ENCODE results near the gene MINK1. TPM values are rescaled to one million over a fixed set of nuclear protein-coding genes. Genes with fewer than 3 reads are reported as not detected.
A peak's percentile ranks its signal among the peaks of the same experiment; 100 is the strongest.

MINK1 gene
- total RNA-seq, 6 donors from 2014 or later = 52.3 to 311 (median 136) TPM

DNA sequence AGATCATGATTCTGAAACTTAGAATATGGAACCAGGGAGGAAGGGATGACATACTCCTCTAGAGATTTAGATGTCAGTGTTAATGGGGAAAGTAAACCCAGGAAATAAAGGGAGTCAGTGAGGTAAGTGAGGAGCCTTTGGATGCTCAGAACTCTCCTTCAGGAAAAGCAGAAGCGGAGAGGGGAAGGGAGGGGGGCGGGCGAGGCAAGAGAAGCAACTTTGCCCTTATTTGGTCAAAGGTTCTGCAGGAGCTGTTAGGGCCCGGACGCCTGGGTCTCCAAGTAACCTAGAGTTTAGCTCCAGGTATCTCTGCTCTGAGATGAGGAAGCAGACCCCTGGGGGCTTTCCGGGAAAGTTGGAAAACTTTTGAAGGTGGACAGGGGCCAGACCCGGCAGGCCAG lies 113.9 kb downstream of the MINK1 start:
- peak overlapping the region; percentile 95 to 100 (median 97) for H3K4me3 ChIP-seq
- no peaks in the 10 kb centered on the region for H3K27me3 ChIP-seq
- 0 to 3% methylated on average over 7 of the region's 7 CpGs for WGBS, 2 donors
- H3K4me1 ChIP-seq = peaks cover 48 to 71% (median 60%) of the 10 kb centered on the region in 4 donors
- ATAC-seq (ENCODE audit: low FRiP score in 2 of 2) = no peak
- H3K9me3 ChIP-seq = no peaks in the 10 kb centered on the region
- peak overlapping the region; percentile 97 to 100 (median 98) for H3K27ac ChIP-seq
- peaks cover 10 to 45% (median 39%) of the 10 kb centered on the region in 4 donors for H3K36me3 ChIP-seq
- TF ChIP-seq, protein P1, sequence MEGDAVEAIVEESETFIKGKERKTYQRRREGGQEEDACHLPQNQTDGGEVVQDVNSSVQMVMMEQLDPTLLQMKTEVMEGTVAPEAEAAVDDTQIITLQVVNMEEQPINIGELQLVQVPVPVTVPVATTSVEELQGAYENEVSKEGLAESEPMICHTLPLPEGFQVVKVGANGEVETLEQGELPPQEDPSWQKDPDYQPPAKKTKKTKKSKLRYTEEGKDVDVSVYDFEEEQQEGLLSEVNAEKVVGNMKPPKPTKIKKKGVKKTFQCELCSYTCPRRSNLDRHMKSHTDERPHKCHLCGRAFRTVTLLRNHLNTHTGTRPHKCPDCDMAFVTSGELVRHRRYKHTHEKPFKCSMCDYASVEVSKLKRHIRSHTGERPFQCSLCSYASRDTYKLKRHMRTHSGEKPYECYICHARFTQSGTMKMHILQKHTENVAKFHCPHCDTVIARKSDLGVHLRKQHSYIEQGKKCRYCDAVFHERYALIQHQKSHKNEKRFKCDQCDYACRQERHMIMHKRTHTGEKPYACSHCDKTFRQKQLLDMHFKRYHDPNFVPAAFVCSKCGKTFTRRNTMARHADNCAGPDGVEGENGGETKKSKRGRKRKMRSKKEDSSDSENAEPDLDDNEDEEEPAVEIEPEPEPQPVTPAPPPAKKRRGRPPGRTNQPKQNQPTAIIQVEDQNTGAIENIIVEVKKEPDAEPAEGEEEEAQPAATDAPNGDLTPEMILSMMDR (IDR thresholded peaks at IDR 0.05) = no peak
- TF ChIP-seq EP300 (IDR thresholded peaks at IDR 0.05) (no peak), POLR2A (IDR thresholded peaks at IDR 0.05) (no peak), POLR2AphosphoS5 (IDR thresholded peaks at IDR 0.05) (no peak)
- no peak for DNase-seq

Other genes starting within 250 kb of the MINK1 start
- gene SMTNL2, start 248.8 kb upstream of the MINK1 start, total RNA-seq = 1 to 10 TPM in 5 of 6 donors, under 1 TPM in 1; 0.49 to 7.3 (median 3.6) TPM
- gene ALOX15, start 191.7 kb upstream of the MINK1 start, total RNA-seq = 10 to 100 TPM in 3 of 6 donors, 1 to 10 TPM in 3; 2.4 to 26.0 (median 10.0) TPM
- gene PELP1, start 129.2 kb upstream of the MINK1 start, total RNA-seq = 10 to 100 TPM; 14.6 to 67.1 (median 34.2) TPM
- 100 to 1,000 TPM in 5 of 6 donors, 10 to 100 TPM in 1; 67.3 to 336 (median 176) TPM for gene ARRB2, start 122.7 kb upstream of the MINK1 start, total RNA-seq
- 10 to 100 TPM; 18.4 to 33.4 (median 24.2) TPM for gene MED11, start 101.9 kb upstream of the MINK1 start, total RNA-seq
- gene ZMYND15, start 93.5 kb upstream of the MINK1 start, total RNA-seq = 10 to 100 TPM in 4 of 6 donors, 1 to 10 TPM in 2; 3.5 to 22.8 (median 11.9) TPM
- 100 to 1,000 TPM in 3 of 6 donors, 10 to 100 TPM in 3; 62.9 to 281 (median 122) TPM for gene CXCL16, start 93.4 kb upstream of the MINK1 start, total RNA-seq
- gene TM4SF5, start 61.5 kb upstream of the MINK1 start, total RNA-seq = not detected
- 10 to 100 TPM in 4 of 6 donors, 1 to 10 TPM in 1, not detected in 1; 3.1 to 28.8 (median 13.4) TPM for gene VMO1, start 47.0 kb upstream of the MINK1 start, total RNA-seq
- gene GLTPD2, start 44.4 kb upstream of the MINK1 start, total RNA-seq = under 1 TPM in 2 of 6 donors, not detected in 4; 0.24 to 0.97 TPM
- 100 to 1,000 TPM in 4 of 6 donors, 10 to 100 TPM in 2; 44.0 to 149 (median 110) TPM for gene PSMB6, start 37.2 kb upstream of the MINK1 start, total RNA-seq
- 10 to 100 TPM; 15.0 to 51.3 (median 37.6) TPM for gene PLD2, start 26.2 kb upstream of the MINK1 start, total RNA-seq
- 1 to 10 TPM; 2.6 to 6.3 (median 3.4) TPM for gene C17orf107, start 66.2 kb downstream of the MINK1 start, total RNA-seq
- 1 to 10 TPM in 3 of 6 donors, under 1 TPM in 1, not detected in 2; 0.61 to 1.7 (median 1.2) TPM for gene CHRNE, start 69.8 kb downstream of the MINK1 start, total RNA-seq
- 1 to 10 TPM in 1 of 6 donors, under 1 TPM in 4, not detected in 1; 0.23 to 1.4 (median 0.59) TPM for gene GP1BA, start 98.9 kb downstream of the MINK1 start, total RNA-seq
- 10 to 100 TPM; 37.5 to 69.2 (median 47.9) TPM for gene SLC25A11, start 106.7 kb downstream of the MINK1 start, total RNA-seq
- 100 to 1,000 TPM in 2 of 6 donors, 10 to 100 TPM in 4; 41.9 to 130 (median 72.9) TPM for gene RNF167, start 106.9 kb downstream of the MINK1 start, total RNA-seq
- gene PFN1, start 115.2 kb downstream of the MINK1 start, total RNA-seq = 100 to 1,000 TPM; 403 to 814 (median 641) TPM
- gene ENO3, start 117.8 kb downstream of the MINK1 start, total RNA-seq = 10 to 100 TPM in 3 of 6 donors, 1 to 10 TPM in 3; 4.3 to 49.2 (median 10.6) TPM
- 10 to 100 TPM; 48.2 to 66.4 (median 63.8) TPM for gene SPAG7, start 134.5 kb downstream of the MINK1 start, total RNA-seq
- gene CAMTA2, start 154.3 kb downstream of the MINK1 start, total RNA-seq = 100 to 1,000 TPM in 2 of 6 donors, 10 to 100 TPM in 4; 27.1 to 162 (median 50.8) TPM
- gene INCA1, start 164.2 kb downstream of the MINK1 start, total RNA-seq = 10 to 100 TPM in 1 of 6 donors, 1 to 10 TPM in 5; 1.4 to 32.5 (median 3.1) TPM
- gene KIF1C, start 164.6 kb downstream of the MINK1 start, total RNA-seq = 100 to 1,000 TPM; 130 to 270 (median 206) TPM
- 1 to 10 TPM in 2 of 6 donors, under 1 TPM in 4; 0.15 to 4.0 (median 0.82) TPM for gene SLC52A1, start 202.1 kb downstream of the MINK1 start, total RNA-seq
- gene ZFP3, start 245.1 kb downstream of the MINK1 start, total RNA-seq = 1 to 10 TPM in 5 of 6 donors, under 1 TPM in 1; 0.89 to 9.7 (median 5.3) TPM